ENCODE data around the gene NCKAP5L.

- no peak for TF ChIP-seq CTCF (conservative IDR thresholded peaks at IDR 0.05; ENCODE audit: low read depth, low read length)
- no peak for TF ChIP-seq EZH2 (IDR thresholded peaks at IDR 0.05; ENCODE audit: low read length, unreplicated experiment)
- no peak for TF ChIP-seq EZH2phosphoT487 (IDR thresholded peaks at IDR 0.05; ENCODE audit: borderline replicate concordance, low read length)
Observed at GRCh38 chr12:49800421-49801140, 27.6 kb downstream of the NCKAP5L start.
